HG03460 (cell line): Measurements from ENCODE around the gene UBE2U.
"Not testable (repeated sequence)": the region's sequence is repeated elsewhere in the genome, so short reads cannot be mapped to it uniquely, and the experiment has no call there.

Experiments used
- ATAC-seq: cut with Tn5 transposase; IDR thresholded peaks from one replicate; pipeline ENCODE4 v1.9.1; 2021; ENCODE audit not compliant: unreplicated experiment

Gene UBE2U

GRCh38 chr1:64187646-64188045 is 15.8 kb upstream of the UBE2U start:
- no peak for ATAC-seq

DNA sequence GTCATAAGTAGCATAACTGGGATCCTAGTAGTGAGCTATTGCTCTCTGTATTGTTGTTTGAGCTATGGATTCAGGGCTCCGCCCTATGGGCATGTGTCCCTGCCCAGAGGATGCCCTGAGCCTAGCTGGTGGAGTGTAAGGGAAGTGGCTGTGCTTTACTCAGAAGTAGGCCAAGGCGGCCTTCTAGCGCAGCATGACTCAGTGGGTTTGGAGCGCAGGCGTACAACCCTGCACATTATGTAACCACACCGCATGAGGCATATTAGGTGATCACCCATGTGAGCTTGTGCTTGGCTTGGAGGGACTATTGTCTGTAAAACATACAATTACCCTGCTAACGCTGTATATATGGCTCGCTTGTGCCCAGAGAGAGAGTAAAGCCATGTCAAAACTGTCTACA is 11.1 kb upstream of the UBE2U start:
- ATAC-seq, result no peak

- ATAC-seq, result no peak
Measured at GRCh38 chr1:64194168-64195080, 9.0 kb upstream of the UBE2U start.

GRCh38 chr1:64195081-64195395 is 8.4 kb upstream of the UBE2U start:
- ATAC-seq, result no peak

- ATAC-seq, result no peak
Measured at GRCh38 chr1:64196074-64196870, 7.2 kb upstream of the UBE2U start.

DNA sequence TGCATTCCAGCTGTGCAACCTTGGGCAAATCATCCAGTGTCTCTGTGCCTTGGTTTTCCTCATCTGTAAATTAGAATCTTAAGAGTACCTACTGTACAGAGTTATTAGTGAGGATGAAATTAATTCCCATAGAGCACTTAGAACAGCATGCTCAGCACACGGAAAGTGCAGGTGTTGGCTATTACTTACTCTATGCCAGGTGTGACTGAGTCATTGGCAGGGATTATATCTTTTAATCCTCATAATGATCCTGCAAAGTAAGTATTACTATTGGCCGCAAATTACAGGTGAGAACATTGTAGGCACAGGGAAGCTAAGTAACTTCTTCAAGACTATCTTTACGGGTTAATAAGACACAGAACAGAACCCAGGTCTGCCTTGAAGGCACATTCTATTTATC is 6.3 kb upstream of the UBE2U start:
- no peak for ATAC-seq

- ATAC-seq, result no peak
Measured at GRCh38 chr1:64199154-64199553, 4.3 kb upstream of the UBE2U start.

- ATAC-seq, result no peak
Measured at GRCh38 chr1:64200064-64200463, 3.4 kb upstream of the UBE2U start.

DNA sequence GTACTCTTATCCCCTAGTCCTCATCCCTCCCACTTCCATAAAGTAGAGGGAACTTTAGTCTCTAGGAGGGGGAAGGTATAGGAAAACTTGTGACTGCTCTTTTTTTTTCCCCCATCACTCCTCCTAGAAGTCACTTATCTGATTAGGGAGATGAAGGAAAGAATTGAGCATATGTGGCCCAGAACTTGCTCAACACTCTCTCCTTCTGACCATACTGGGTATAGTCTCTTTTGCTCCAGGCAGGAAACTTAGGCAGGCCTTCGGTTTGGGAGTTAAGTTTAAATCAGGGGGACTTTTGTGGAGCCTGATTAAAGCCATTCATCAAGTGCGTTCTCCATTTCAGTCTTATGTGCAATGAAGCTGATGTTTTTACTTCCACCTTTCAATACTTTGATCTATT is 5.8 kb downstream of the UBE2U start:
- no peak for ATAC-seq

GRCh38 chr1:64212031-64212430 is 8.6 kb downstream of the UBE2U start:
- ATAC-seq, result no peak

DNA sequence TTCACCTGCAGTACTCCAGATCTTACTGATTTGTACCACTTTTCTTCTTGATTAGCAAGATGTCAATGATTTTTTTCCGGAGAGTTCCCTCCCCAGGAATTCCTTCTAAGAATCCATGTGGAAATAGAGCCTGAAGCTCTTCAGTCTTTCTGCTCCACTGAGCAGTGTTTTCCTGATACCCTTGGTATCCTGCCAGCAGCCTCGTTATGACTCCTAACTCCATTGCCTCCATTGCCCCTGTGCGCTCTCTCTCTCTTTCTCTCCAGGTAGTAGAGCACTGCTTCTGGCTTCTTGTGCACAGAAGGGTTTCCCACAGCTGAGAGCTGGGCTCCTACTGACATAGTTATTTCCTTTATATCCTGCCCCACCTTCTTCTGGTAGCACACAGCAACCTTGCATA is 12.2 kb downstream of the UBE2U start:
- no peak for ATAC-seq

DNA sequence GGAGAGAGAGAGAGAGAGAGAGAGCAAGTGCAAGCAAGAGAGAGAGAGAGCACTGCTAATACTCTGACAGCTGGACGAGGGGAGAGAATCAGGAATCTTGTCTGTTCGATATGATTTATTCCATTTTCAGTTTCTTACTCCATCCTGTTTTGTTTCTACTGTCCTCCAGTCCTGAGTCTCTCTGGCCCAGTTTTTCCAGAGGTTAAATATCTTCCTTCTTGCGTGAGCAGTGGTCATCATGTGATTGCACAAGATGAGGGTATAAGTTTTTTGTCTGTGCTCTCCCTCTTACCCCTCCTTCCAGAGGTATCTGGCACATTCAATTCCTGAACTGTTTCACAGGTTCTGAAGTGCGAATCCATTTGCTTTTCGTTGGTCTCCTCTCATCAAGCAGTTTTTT is 16.8 kb downstream of the UBE2U start:
- ATAC-seq, result no peak

GRCh38 chr1:64223329-64224151 is 20.1 kb downstream of the UBE2U start:
- peak; percentile 68 for ATAC-seq

GRCh38 chr1:64224236-64224635 is 20.8 kb downstream of the UBE2U start:
- not testable (repeated sequence) for ATAC-seq

GRCh38 chr1:64228167-64228957 is 24.9 kb downstream of the UBE2U start:
- ATAC-seq, result no peak

DNA sequence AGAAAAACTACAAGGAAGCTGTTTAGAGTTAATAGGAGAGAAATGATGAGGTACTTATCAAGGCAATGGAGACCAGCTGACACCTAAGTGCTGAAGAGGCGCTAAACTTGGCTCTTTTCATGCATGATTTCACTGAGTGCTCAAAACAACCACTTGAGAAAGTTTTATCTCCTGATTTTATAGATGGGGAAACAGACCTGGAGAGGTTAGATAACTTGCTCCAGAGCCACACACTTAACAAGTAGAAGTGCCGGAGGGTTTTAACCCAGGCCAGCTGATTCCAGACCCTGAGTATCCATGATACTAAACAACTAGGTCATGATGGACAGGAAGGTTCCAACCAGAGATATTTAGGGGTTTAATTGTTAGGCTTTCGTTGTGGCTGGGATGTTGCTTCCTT is 25.9 kb downstream of the UBE2U start:
- no peak for ATAC-seq

GRCh38 chr1:64231153-64231552 is 27.7 kb downstream of the UBE2U start:
- no peak for ATAC-seq

DNA sequence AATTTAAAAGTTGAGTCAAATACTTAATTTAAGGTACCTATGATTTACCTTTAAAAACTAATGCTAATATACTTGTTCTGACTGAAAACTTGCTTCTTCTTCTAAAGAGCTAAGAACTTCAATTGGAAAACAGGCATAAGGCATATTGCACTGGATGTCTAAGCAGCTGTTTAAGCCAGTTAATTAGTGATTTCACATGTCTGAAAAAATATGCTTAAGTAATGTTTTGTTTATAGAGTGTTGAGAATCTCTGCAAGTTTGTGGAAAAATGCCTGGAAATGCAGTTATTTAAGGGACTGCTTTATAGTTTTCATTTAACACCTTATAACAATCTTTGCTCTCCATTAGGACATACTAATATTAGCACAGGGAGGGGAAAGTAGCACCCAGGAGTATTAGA is 28.2 kb downstream of the UBE2U start:
- no peak for ATAC-seq

GRCh38 chr1:64234714-64235113 is 31.3 kb downstream of the UBE2U start:
- no peak for ATAC-seq

- no peak for ATAC-seq
Measured at GRCh38 chr1:64235181-64235580, 31.8 kb downstream of the UBE2U start.

- ATAC-seq, result no peak
Measured at GRCh38 chr1:64235910-64236309, 32.5 kb downstream of the UBE2U start.
